ENCODE measurements around the gene SLIT3. TPM values are rescaled to one million over a fixed set of nuclear protein-coding genes. Genes with fewer than 3 reads are reported as not detected.

The SLIT3 gene
- total and polyA plus RNA-seq, 9 of the 15 experiments (the other 6 are each of a cell fraction or from before 2014, with no cell fraction given): 0.01 to 0.04 TPM; not detected in 7

DNA sequence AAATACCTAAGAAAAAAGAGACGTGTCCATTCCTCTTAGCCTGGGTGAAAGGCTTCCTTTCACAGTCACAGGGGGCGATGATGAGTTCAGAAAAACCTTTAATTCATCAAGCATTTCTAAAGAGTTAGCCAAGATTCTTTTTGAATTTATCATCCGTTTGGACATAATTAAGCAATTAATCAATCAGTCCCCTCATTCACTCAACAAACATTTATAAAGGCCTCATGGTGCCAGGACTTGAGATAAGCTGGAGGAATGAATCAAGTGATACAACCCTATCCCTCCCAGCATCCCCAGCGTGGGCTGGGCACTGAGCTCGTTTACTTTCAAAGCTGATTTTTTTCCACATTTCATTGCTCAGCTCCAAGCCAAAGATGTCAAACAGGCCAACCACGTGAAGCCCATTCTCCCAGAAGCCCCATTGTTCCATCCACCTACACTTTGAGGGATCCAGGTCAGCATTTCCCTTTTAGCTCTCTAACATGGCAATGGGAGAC is 140.5 kb downstream of the SLIT3 start:
- no peaks in the 10 kb centered on the region for H4K20me1 ChIP-seq (replicated peaks; ENCODE audit: control insufficient read depth, insufficient read depth, low read length)
- no peak overlapping the region for H2AFZ ChIP-seq (ENCODE audit: low read depth, low read length)
- H3K79me2 ChIP-seq (ENCODE audit: control insufficient read depth, insufficient read depth, low read length): no peaks in the 10 kb centered on the region
- H3K27me3 ChIP-seq (ENCODE audit: control insufficient read depth in 2 of 2, insufficient read depth in 2 of 2, low read length in 2 of 2): peaks cover 2 to 18% of the 10 kb centered on the region in 2 experiments; a peak in 3 of 5 replicates
- no peak overlapping the region for H3K9ac ChIP-seq (ENCODE audit: insufficient read depth in 1 of 2, low read depth in 2 of 2, low read length in 2 of 2)
- H3K4me1 ChIP-seq (replicated peaks in 1 of 2; ENCODE audit: control insufficient read depth in 2 of 2, insufficient read depth in 2 of 2, low read length in 2 of 2): no peaks in the 10 kb centered on the region
- intact Hi-C loops (cut with micrococcal nuclease): no loop called here
- ChIA-PET POLR2A (no interaction called here), CTCF (ENCODE audit: low intra/inter-chr PET ratio) (no interaction called here)
- H3K4me3 ChIP-seq: no peak overlapping the region
- FAIRE-seq: no peak
- ATAC-seq: no peak
- peak in 1 of 4 experiments; percentile 11 for DNase-seq (ENCODE audit: extremely low read depth in 1 of 4, low spot score in 3 of 4)
- H3K9me3 ChIP-seq (replicated peaks; ENCODE audit: control insufficient read depth, insufficient read depth, low read depth, low read length): no peaks in the 10 kb centered on the region
- no TSS peak for BruUV-seq (replicated peaks)
- TF ChIP-seq PCBP2 (IDR thresholded peaks at IDR 0.05; ENCODE audit: low read depth, low read length, poor library complexity, severe bottlenecking): no peak
- TF ChIP-seq, protein P1, sequence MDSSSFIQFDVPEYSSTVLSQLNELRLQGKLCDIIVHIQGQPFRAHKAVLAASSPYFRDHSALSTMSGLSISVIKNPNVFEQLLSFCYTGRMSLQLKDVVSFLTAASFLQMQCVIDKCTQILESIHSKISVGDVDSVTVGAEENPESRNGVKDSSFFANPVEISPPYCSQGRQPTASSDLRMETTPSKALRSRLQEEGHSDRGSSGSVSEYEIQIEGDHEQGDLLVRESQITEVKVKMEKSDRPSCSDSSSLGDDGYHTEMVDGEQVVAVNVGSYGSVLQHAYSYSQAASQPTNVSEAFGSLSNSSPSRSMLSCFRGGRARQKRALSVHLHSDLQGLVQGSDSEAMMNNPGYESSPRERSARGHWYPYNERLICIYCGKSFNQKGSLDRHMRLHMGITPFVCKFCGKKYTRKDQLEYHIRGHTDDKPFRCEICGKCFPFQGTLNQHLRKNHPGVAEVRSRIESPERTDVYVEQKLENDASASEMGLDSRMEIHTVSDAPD (CRISPR knock-in tag; IDR thresholded peaks at IDR 0.05): no peak
- no peak for TF ChIP-seq ZNF311 (CRISPR knock-in tag; IDR thresholded peaks at IDR 0.05)
- TF ChIP-seq, protein P2, sequence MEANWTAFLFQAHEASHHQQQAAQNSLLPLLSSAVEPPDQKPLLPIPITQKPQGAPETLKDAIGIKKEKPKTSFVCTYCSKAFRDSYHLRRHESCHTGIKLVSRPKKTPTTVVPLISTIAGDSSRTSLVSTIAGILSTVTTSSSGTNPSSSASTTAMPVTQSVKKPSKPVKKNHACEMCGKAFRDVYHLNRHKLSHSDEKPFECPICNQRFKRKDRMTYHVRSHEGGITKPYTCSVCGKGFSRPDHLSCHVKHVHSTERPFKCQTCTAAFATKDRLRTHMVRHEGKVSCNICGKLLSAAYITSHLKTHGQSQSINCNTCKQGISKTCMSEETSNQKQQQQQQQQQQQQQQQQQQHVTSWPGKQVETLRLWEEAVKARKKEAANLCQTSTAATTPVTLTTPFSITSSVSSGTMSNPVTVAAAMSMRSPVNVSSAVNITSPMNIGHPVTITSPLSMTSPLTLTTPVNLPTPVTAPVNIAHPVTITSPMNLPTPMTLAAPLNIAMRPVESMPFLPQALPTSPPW (CRISPR knock-in tag; IDR thresholded peaks at IDR 0.05): no peak
- TF ChIP-seq GTF2E2 (tag; IDR thresholded peaks at IDR 0.05): no peak
- TF ChIP-seq ZNF695 (CRISPR knock-in tag; IDR thresholded peaks at IDR 0.05): no peak
- no peaks in the 10 kb centered on the region for H3K9me1 ChIP-seq (ENCODE audit: control insufficient read depth, insufficient read depth, low read length)
- under 1% methylated on average over 6 of the region's 6 CpGs for WGBS (ENCODE audit: insufficient coverage, low coverage, missing lambda C conversion rate)
- H3K4me2 ChIP-seq (ENCODE audit: insufficient read depth, low read length): no peak overlapping the region
- no peak overlapping the region for H3K27ac ChIP-seq (ENCODE audit: extremely low read depth, low read depth, low read length)
- H3K36me3 ChIP-seq (ENCODE audit: control insufficient read depth, insufficient read depth, low read length): no peaks in the 10 kb centered on the region
- in situ Hi-C loops (cut with MboI): no loop called here
